Aorta (tissue), 5 donors: ENCODE results near the gene GET3. TPM values are rescaled to one million over a fixed set of nuclear protein-coding genes. Genes with fewer than 3 reads are reported as not detected.
"Not testable (repeated sequence)": the region's sequence is repeated elsewhere in the genome, so short reads cannot be mapped to it uniquely, and the experiment has no call there.

Experiments used
- ATAC-seq: fragments of 200-7000 bp; cut with Tn5 transposase; one replicate; pipeline ENCODE4 v1.9.1; 2022; ENCODE audit warnings: moderate library complexity; ENCODE audit not compliant: low FRiP score
- DNase-seq, 2 donors: peaks; one replicate each; pipeline ENCODE4 v3.0.0-alpha.2; 2020
- H3K27ac ChIP-seq, 2 donors: one replicate each; pipeline ENCODE4 v1.5.1; 2013; ENCODE audit warnings: low read length in 2 of 2, mild to moderate bottlenecking in 2 of 2, moderate library complexity in 2 of 2, control low read depth in 1 of 2, inconsistent platforms in 1 of 2, low read depth in 1 of 2
- H3K27me3 ChIP-seq, 2 donors: one replicate each; pipeline ENCODE4 v1.6.1; 2013; ENCODE audit warnings: control low read depth in 1 of 2, low read length in 1 of 2, mild to moderate bottlenecking in 1 of 2, moderate library complexity in 1 of 2; ENCODE audit not compliant: insufficient read depth in 2 of 2, control insufficient read depth in 1 of 2
- H3K36me3 ChIP-seq, 2 donors: one replicate each; pipeline ENCODE4 v1.6.1; 2013; ENCODE audit warnings: control low read depth in 1 of 2, low read length in 1 of 2, mild to moderate bottlenecking in 1 of 2; ENCODE audit not compliant: insufficient read depth in 2 of 2, control insufficient read depth in 1 of 2
- H3K4me1 ChIP-seq, 2 donors: one replicate each; pipeline ENCODE4 v1.6.1; 2013; ENCODE audit warnings: low read length in 2 of 2, control low read depth in 1 of 2, mild to moderate bottlenecking in 1 of 2, moderate library complexity in 1 of 2; ENCODE audit not compliant: insufficient read depth in 2 of 2, control insufficient read depth in 1 of 2
- H3K4me3 ChIP-seq, 2 donors: one replicate each; pipeline ENCODE4 v1.5.1; 2013; ENCODE audit warnings: low read length in 2 of 2, control low read depth in 1 of 2, mild to moderate bottlenecking in 1 of 2
- H3K9me3 ChIP-seq: one replicate; pipeline ENCODE4 v1.6.1; 2013; ENCODE audit warnings: mild to moderate bottlenecking, low read length; ENCODE audit not compliant: control insufficient read depth
- WGBS, 2 donors: extraction: QIAGEN DNeasy Blood & Tissue Kit; methylation state at CpG; one replicate each; pipeline ENCODE4 v1.1.7; 2013; 5-methylcytosine and 5-hydroxymethylcytosine counted together
- intact Hi-C, 2 donors: fragments of 100-400 bp; cut with DNase I; formaldehyde crosslinking; loops; one replicate each; pipeline versions ENCODE4 v1.14.2 to v1.15.0; 2022
- microRNA-seq, 2 donors: library from miRNA; unstranded; fragments of <30 nt; microRNA quantifications; one replicate each; pipeline ENCODE4 v1.2.0, GENCODE V29; 2020
- polyA plus RNA-seq, 2 donors: library from polyadenylated mRNA; stranded (reverse); fragments of 200-250 nt; gene quantifications; one replicate each; pipeline ENCODE4 v1.2.3, GENCODE V29; 2013
- total RNA-seq, 2 donors: library from RNA; stranded (reverse); fragmentation: NEBNext Ultra II Directional; extraction: Animal tissue kit (Norgen Biotek cat#: 25700); gene quantifications; one replicate each; pipeline ENCODE4 v1.2.1, GENCODE V29; 2021
- donor health status: healthy with polysubstance abuse.
- donor health status: Bipolar disorder and iron deficiency.
- donor health status: DM: no; HTN: no; CAD: no.
- donor health status: DM: no; HTN: no; CAD: no.
- donor health status: DM: yes; HTN: yes; CAD: no.

The GET3 gene
- total and polyA plus RNA-seq, 4 donors, result 35.4 to 70.6 (median 51.7) TPM

DNA sequence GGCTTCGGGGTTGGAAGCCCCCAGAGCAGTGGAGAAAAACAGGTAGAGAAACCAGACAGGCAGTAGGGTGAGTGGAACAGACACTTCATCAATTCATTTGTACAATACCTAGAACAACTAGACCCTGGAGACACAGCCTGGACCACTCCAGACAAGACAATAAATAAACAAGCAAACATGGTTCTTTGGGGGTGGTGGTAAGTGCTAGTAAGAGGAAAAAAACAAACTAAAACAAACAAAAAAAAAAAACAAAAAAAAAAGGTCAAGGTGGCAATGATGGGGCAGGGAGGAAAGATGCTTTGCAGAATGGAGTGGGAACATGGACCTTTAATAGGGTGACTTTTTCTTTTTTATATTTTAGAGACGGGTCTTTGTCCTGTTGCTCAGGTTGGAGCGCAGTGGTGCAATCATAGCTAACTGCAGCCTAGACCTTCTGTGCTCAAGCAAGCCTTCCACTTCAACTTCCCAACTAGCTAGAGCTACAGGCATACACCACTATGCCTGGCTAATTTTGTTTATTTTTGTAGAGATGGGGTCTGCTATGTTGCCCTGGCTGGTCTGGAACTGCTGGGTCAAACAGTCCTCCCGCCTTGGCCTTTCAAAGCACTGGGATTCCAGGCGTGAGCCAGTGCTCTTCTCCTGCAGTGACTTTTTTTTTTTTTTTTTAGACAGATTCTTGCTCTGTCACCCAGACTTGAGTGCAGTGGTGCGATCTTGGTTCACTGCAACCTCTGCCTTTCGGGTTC, 57.1 kb downstream of the GET3 start:
- H3K27me3 ChIP-seq, result peaks cover 0 to 4% of the 10 kb centered on the region in 2 donors
- intact Hi-C loops, result loop anchor here (1.0 to 10.0 kb wide), 4 partner anchors 17 to 1257 kb away; partner anchors contain the start of genes CNN1 (in 1 of the 2), IER2 (in 1 of the 2) and STX10 (in 1 of the 2)
- DNase-seq (no peak), ATAC-seq (no peak)
- peak overlapping the region; percentile 86 to 87 for H3K27ac ChIP-seq
- 67 to 69% methylated on average over 7 of the region's 7 CpGs for WGBS, 2 donors
- no peaks in the 10 kb centered on the region for H3K9me3 ChIP-seq
- no peaks in the 10 kb centered on the region for H3K4me1 ChIP-seq
- H3K36me3 ChIP-seq, result no peaks in the 10 kb centered on the region
- peak overlapping the region in 1 of 2 donors; percentile 37 for H3K4me3 ChIP-seq

DNA sequence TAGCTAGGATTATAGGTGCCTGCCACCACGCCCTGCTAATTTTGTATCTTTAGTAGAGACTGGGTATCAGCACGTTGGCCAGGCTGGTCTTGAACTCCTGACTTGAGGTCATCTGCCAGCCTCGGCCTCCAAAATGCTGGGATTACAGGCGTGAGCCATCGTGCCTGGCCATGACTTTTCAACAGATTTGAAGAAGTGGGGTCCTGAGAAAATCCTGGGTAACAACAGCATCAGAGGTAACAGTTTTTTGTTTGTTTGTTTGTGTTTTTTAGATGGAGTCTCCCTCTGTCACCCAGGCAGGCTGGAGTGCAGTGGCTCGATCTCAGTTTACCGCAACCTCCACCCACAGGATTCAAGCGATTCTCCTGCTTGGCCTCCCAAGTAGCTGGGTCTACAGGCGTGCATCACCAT, 57.7 kb downstream of the GET3 start:
- no peak overlapping the region for H3K27ac ChIP-seq
- WGBS, 2 donors, result 91 to 93% methylated on average over 9 of the region's 9 CpGs
- no peak for DNase-seq

DNA sequence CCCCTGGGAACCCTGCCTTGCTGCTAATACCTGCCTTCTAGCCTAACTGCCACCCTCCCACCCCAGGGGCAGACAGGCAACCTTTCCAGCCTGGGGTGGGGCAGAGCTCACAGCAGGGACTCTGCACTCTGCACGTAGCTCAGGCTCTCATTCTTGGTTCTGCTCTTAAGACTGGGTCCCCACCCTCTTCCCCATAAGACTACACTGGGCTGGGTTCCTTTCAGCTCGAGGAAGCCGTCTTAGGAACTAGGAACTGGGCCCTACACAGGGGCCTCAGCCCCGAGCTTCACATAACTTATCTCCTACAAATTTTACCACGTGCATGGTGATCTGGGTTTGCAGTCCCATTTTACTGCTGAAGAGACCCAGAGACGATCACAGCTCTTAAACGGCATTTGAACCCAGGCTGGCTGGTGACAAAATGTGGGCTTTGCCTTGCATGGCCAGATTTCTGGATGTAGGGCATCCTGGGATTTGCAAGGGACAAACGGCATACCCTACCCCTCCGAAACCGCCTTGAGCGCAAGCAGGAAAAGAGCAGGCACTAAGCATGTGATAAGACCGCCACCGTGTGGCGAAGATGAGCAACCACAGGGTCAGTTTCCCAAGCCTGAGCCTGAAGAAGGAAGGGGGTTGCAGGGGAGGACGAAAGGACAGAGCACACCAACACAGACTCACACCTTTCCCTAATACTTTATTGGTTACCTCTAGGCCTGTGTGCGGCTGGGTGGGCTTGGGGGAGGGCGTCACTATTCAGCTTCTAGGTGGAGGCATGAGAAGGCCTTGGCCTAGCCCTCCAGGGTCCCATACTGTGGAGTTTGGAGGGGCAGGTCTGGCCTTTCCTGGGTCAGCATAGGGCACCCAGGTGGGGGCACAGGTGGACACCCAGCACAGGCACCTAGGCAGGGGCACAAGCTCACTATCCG, 59.1 kb downstream of the GET3 start:
- DNase-seq, result peak; percentile 83 to 90
- intact Hi-C loops, result loop anchor here (1.0 to 10.0 kb wide), 4 partner anchors 23 to 1048 kb away; partner anchors contain the start of gene TNPO2 (in 1 of the 2)
- H3K4me1 ChIP-seq, result no peaks in the 10 kb centered on the region

More for the DNA sequence above, 57.7 kb downstream of the GET3 start:
- Histone ChIP-seq H3K9me3 (no peaks in the 10 kb centered on the region), H3K36me3 (no peaks in the 10 kb centered on the region), H3K4me1 (no peaks in the 10 kb centered on the region), H3K27me3 (peaks cover 0 to 4% of the 10 kb centered on the region in 2 donors), H3K4me3 (no peak overlapping the region)
- ATAC-seq, result no peak
- intact Hi-C loops, result loop anchor here (1.0 to 10.0 kb wide), 7 partner anchors 17 to 1258 kb away; partner anchors contain the start of genes CNN1 (in 1 of the 2), IER2 (in 1 of the 2), STX10 (in 1 of the 2) and TNPO2 (in 1 of the 2)

DNA sequence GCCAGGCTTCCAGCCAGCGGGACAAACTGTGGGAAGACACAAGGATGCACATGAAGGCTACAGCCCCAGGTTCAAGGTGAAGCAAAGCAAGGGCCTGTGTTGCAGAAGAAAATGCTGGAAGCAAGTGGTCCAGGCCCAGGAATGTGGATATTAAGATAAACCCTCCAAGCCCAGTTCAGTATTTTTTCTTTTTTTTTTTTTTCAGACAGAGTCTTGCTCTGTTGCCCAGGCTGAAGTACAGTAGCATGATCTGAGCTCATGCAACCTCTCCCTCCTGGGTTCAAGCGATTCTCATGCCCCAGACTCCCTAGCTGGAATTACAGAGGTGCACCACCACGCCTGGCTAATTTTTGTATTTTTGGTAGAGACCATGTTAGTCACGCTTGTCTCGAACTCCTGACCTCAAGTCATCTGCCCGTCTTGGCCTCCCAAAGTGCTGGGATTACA, 59.9 kb downstream of the GET3 start:
- DNase-seq (no peak), ATAC-seq (no peak)
- intact Hi-C loops, result loop anchor here (5.0 to 10.0 kb wide), 3 partner anchors 35 to 1048 kb away; partner anchors contain the start of gene TNPO2 (in 1 of the 2)
- Histone ChIP-seq H3K4me1 (no peaks in the 10 kb centered on the region), H3K9me3 (no peaks in the 10 kb centered on the region), H3K27ac (no peak overlapping the region), H3K36me3 (no peaks in the 10 kb centered on the region), H3K4me3 (no peak overlapping the region), H3K27me3 (peaks cover 0 to 2% of the 10 kb centered on the region in 2 donors)
- WGBS, 2 donors, result 90 to 93% methylated on average over 6 of the region's 6 CpGs

More for the DNA sequence above, 59.1 kb downstream of the GET3 start:
- Histone ChIP-seq H3K9me3 (no peaks in the 10 kb centered on the region), H3K27me3 (peaks cover 0 to 2% of the 10 kb centered on the region in 2 donors), H3K36me3 (no peaks in the 10 kb centered on the region), H3K4me3 (no peak overlapping the region), H3K27ac (peak overlapping the region in 1 of 2 donors; percentile 34)
- ATAC-seq, result peak; percentile 55
- WGBS, 2 donors, result 4 to 6% methylated on average over 18 of the region's 18 CpGs

DNA sequence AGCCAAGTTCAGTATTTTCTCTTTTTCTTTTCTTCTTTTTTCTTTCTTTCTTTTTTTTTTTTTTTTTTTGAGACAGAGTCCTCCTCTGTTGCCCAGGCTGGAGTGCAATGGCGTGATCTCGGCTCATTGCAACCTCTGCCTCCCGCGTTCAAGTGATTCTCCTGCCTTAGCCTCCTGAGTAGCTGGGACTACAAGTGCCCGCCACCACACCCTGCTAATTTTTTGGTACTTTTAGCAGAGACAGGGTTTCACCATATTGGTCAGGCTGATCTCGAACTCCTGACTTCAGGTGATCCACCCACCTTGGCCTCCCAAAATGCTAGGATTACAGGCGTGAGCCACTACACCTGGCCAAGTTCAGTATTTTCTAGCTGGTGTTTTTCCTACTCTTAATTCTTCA, 60.3 kb downstream of the GET3 start:
- H3K27me3 ChIP-seq, ATAC-seq, H3K4me3 ChIP-seq, H3K36me3 ChIP-seq, H3K4me1 ChIP-seq, DNase-seq, H3K9me3 ChIP-seq, H3K27ac ChIP-seq: not testable (repeated sequence)
- 92 to 93% methylated on average over 7 of the region's 7 CpGs for WGBS, 2 donors
- intact Hi-C loops, result loop anchor here (5.0 to 10.0 kb wide), 3 partner anchors 35 to 1047 kb away; partner anchors contain the start of gene TNPO2 (in 1 of the 2)

Small RNAs within 50 kb of the gene (microRNA-seq; reads per million reads assigned to microRNA genes)
- 0 reads per million in 2 donors for gene MIR5684

Other genes starting within 250 kb of the GET3 start
- 10 to 100 TPM; 12.0 to 15.4 TPM for gene ZNF564, start 186.0 kb upstream of the GET3 start, total RNA-seq
- gene ZNF564, start 186.0 kb upstream of the GET3 start, polyA plus RNA-seq, result 1 to 10 TPM; 5.5 to 8.4 TPM
- 1 to 10 TPM; 7.0 to 8.6 TPM for gene ZNF490, start 126.7 kb upstream of the GET3 start, total RNA-seq
- under 1 TPM in 1 of 2 donors, not detected in 1; 0.56 TPM for gene ZNF490, start 126.7 kb upstream of the GET3 start, polyA plus RNA-seq
- gene ZNF791, start 126.6 kb upstream of the GET3 start, total RNA-seq, result 10 to 100 TPM; 35.2 to 35.4 TPM
- 10 to 100 TPM in 1 of 2 donors, 1 to 10 TPM in 1; 2.9 to 12.1 TPM for gene ZNF791, start 126.6 kb upstream of the GET3 start, polyA plus RNA-seq
- 100 to 1,000 TPM in 1 of 2 donors, 10 to 100 TPM in 1; 74.8 to 111 TPM for gene MAN2B1, start 70.8 kb upstream of the GET3 start, total RNA-seq
- gene MAN2B1, start 70.8 kb upstream of the GET3 start, polyA plus RNA-seq, result 10 to 100 TPM; 54.6 to 88.7 TPM
- gene WDR83, start 70.7 kb upstream of the GET3 start, total RNA-seq, result 10 to 100 TPM in 1 of 2 donors, 1 to 10 TPM in 1; 7.1 to 11.8 TPM
- gene WDR83, start 70.7 kb upstream of the GET3 start, polyA plus RNA-seq, result 10 to 100 TPM in 1 of 2 donors, 1 to 10 TPM in 1; 9.4 to 20.9 TPM
- 10 to 100 TPM; 50.1 to 74.0 TPM for gene DHPS, start 55.6 kb upstream of the GET3 start, total RNA-seq
- 10 to 100 TPM; 42.7 to 94.8 TPM for gene DHPS, start 55.6 kb upstream of the GET3 start, polyA plus RNA-seq
- not detected for gene GNG14, start 49.5 kb upstream of the GET3 start, total RNA-seq
- gene GNG14, start 49.5 kb upstream of the GET3 start, polyA plus RNA-seq, result not detected
- gene FBXW9, start 40.9 kb upstream of the GET3 start, total RNA-seq, result 1 to 10 TPM; 1.9 to 4.8 TPM
- gene FBXW9, start 40.9 kb upstream of the GET3 start, polyA plus RNA-seq, result 1 to 10 TPM; 4.1 to 5.4 TPM
- 10 to 100 TPM; 61.5 to 71.8 TPM for gene TNPO2, start 13.6 kb upstream of the GET3 start, total RNA-seq
- gene TNPO2, start 13.6 kb upstream of the GET3 start, polyA plus RNA-seq, result 10 to 100 TPM; 15.2 to 38.5 TPM
- 100 to 1,000 TPM; 119 to 121 TPM for gene TRIR, start 2.8 kb upstream of the GET3 start, total RNA-seq
- gene TRIR, start 2.8 kb upstream of the GET3 start, polyA plus RNA-seq, result 100 to 1,000 TPM; 233 to 289 TPM
- not detected for gene BEST2, start 14.3 kb downstream of the GET3 start, total RNA-seq
- gene BEST2, start 14.3 kb downstream of the GET3 start, polyA plus RNA-seq, result 1 to 10 TPM in 1 of 2 donors, not detected in 1; 2.5 TPM
- gene HOOK2, start 38.1 kb downstream of the GET3 start, total RNA-seq, result 10 to 100 TPM; 28.5 to 45.5 TPM
- gene HOOK2, start 38.1 kb downstream of the GET3 start, polyA plus RNA-seq, result 10 to 100 TPM; 14.4 to 92.5 TPM
- gene JUNB, start 54.0 kb downstream of the GET3 start, total RNA-seq, result 100 to 1,000 TPM; 250 to 609 TPM
- gene JUNB, start 54.0 kb downstream of the GET3 start, polyA plus RNA-seq, result 100 to 1,000 TPM in 1 of 2 donors, 10 to 100 TPM in 1; 97.0 to 623 TPM
- gene PRDX2, start 64.3 kb downstream of the GET3 start, total RNA-seq, result 100 to 1,000 TPM in 1 of 2 donors, 10 to 100 TPM in 1; 90.5 to 118 TPM
- gene PRDX2, start 64.3 kb downstream of the GET3 start, polyA plus RNA-seq, result 100 to 1,000 TPM; 151 to 202 TPM
- 1 to 10 TPM in 1 of 2 donors, not detected in 1; 1.2 TPM for gene THSD8, start 64.6 kb downstream of the GET3 start, total RNA-seq
- gene THSD8, start 64.6 kb downstream of the GET3 start, polyA plus RNA-seq, result 1 to 10 TPM in 1 of 2 donors, not detected in 1; 2.5 TPM
- 1 to 10 TPM; 2.9 to 7.2 TPM for gene RNASEH2A, start 69.1 kb downstream of the GET3 start, total RNA-seq
- 1 to 10 TPM; 1.6 to 3.3 TPM for gene RNASEH2A, start 69.1 kb downstream of the GET3 start, polyA plus RNA-seq
- not detected for gene RTBDN, start 97.1 kb downstream of the GET3 start, total RNA-seq
- 1 to 10 TPM in 1 of 2 donors, not detected in 1; 2.0 TPM for gene RTBDN, start 97.1 kb downstream of the GET3 start, polyA plus RNA-seq
- gene MAST1, start 101.0 kb downstream of the GET3 start, total RNA-seq, result under 1 TPM in 1 of 2 donors, not detected in 1; 0.54 TPM
- gene MAST1, start 101.0 kb downstream of the GET3 start, polyA plus RNA-seq, result under 1 TPM in 1 of 2 donors, not detected in 1; 0.13 TPM
- 10 to 100 TPM; 26.8 to 39.5 TPM for gene DNASE2, start 144.0 kb downstream of the GET3 start, total RNA-seq
- gene DNASE2, start 144.0 kb downstream of the GET3 start, polyA plus RNA-seq, result 10 to 100 TPM; 27.4 to 49.9 TPM
- under 1 TPM in 1 of 2 donors, not detected in 1; 0.39 TPM for gene KLF1, start 149.7 kb downstream of the GET3 start, total RNA-seq
- gene KLF1, start 149.7 kb downstream of the GET3 start, polyA plus RNA-seq, result not detected
- gene GCDH, start 153.7 kb downstream of the GET3 start, total RNA-seq, result 10 to 100 TPM; 15.1 to 16.4 TPM
- 10 to 100 TPM; 21.9 to 29.1 TPM for gene GCDH, start 153.7 kb downstream of the GET3 start, polyA plus RNA-seq
- under 1 TPM; 0.42 to 0.51 TPM for gene SYCE2, start 181.8 kb downstream of the GET3 start, total RNA-seq
- gene SYCE2, start 181.8 kb downstream of the GET3 start, polyA plus RNA-seq, result under 1 TPM in 1 of 2 donors, not detected in 1; 0.15 TPM
- 10 to 100 TPM; 27.2 to 31.4 TPM for gene FARSA, start 196.2 kb downstream of the GET3 start, total RNA-seq
- 10 to 100 TPM; 19.7 to 23.2 TPM for gene FARSA, start 196.2 kb downstream of the GET3 start, polyA plus RNA-seq
- 100 to 1,000 TPM; 649 to 778 TPM for gene CALR, start 201.1 kb downstream of the GET3 start, total RNA-seq
- gene CALR, start 201.1 kb downstream of the GET3 start, polyA plus RNA-seq, result 100 to 1,000 TPM; 232 to 296 TPM
- gene RAD23A, start 208.4 kb downstream of the GET3 start, total RNA-seq, result 100 to 1,000 TPM in 1 of 2 donors, 10 to 100 TPM in 1; 80.7 to 106 TPM
- 100 to 1,000 TPM in 1 of 2 donors, 10 to 100 TPM in 1; 72.4 to 154 TPM for gene RAD23A, start 208.4 kb downstream of the GET3 start, polyA plus RNA-seq
- gene GADD45GIP1, start 219.7 kb downstream of the GET3 start, total RNA-seq, result 10 to 100 TPM; 15.3 to 15.7 TPM
- gene GADD45GIP1, start 219.7 kb downstream of the GET3 start, polyA plus RNA-seq, result 10 to 100 TPM; 30.9 to 40.6 TPM
- gene DAND5, start 232.1 kb downstream of the GET3 start, total RNA-seq, result not detected
- under 1 TPM in 1 of 2 donors, not detected in 1; 0.13 TPM for gene DAND5, start 232.1 kb downstream of the GET3 start, polyA plus RNA-seq